Measurements from ENCODE around the gene CHORDC1.
"Not testable (repeated sequence)": the region's sequence is repeated elsewhere in the genome, so short reads cannot be mapped to it uniquely, and the experiment has no call there.

Gene CHORDC1

DNA sequence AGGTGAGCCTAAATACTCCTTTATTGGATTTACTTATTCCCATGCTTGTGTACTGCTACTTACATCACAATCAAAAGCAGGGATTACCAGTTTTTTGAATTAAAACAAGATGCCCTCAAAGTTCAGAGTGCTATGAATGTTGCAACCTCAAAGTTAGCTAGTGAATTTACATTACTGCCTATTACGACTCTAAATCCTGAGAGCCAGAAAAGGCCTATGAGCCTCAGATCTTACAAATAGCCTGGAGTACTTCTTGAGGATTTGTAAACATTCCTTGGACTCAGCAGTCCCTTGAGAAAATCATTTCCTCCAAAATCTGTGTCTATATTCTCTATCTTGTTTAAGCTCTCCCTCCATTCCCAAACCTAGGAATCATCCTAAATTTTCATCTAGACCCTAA lies 25.5 kb downstream of the CHORDC1 start:
- H3K4me3 Mint-ChIP-seq: no peak overlapping the region
- DNase-seq: no peak
- H3K36me3 Mint-ChIP-seq (ENCODE audit: low read depth): peaks cover 38% of the 10 kb centered on the region
- no peaks in the 10 kb centered on the region for H3K27me3 Mint-ChIP-seq
- H3K27ac Mint-ChIP-seq: peak overlapping the region; percentile 14
- H3K4me1 Mint-ChIP-seq: peaks cover 3% of the 10 kb centered on the region
- H3K9me3 Mint-ChIP-seq: no peaks in the 10 kb centered on the region
- ATAC-seq: no peak

DNA sequence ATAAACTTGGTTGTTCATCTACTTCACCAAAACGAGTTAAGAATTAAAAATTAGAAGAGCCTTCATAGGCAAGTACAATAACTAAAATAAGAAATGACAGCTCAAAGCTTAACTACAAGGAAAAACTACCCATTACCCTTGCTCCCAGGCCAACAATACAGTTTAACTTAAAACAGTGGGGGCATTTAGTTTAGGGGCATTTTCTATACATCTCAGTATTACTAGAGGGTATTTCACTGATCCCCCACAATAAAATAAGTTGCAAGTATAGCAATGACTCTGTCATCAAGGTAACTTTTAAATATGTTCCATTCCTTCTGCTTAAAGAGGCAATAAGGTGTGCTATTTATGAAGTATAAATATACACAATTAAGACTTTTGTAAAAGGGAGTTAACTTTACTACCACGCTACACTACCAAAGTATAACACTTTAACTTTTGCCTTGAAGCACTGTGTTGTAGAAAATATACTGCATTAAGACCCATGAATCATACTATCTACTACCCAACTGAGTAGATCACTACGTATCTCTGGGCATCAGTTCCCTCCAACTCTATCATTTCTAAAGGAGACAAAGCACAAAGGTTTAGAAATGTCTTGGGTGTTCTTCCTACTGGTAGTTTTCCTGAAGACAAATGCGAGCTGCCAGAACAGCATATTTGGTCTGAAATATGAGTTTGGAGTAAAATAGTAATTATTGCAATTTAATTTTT lies 29.8 kb downstream of the CHORDC1 start:
- ATAC-seq: no peak

DNA sequence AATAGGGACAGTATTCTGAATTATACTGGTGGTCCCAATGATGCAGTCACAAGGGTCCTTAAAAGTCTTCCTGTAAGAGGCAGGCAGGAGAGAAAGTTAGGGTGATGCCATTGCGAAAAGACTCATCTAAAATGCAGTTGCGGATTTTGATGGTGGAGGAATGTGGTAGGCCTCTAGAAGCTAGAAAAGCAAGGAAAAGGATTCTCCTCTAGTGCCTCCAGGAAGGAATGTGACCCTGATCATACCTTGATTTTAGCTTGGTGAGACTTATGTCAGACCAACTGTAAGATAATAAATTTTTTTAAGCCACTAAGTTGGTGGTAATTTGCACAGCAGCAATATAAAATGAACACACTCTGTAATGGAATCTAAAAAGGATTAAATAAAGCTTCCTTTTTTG lies 33.8 kb downstream of the CHORDC1 start:
- DNase-seq (no peak), ATAC-seq (no peak)
- Mint-ChIP-seq H3K9me3 (no peaks in the 10 kb centered on the region), H3K36me3 (ENCODE audit: low read depth) (peaks cover 18% of the 10 kb centered on the region), H3K27me3 (no peaks in the 10 kb centered on the region), H3K27ac (no peak overlapping the region), H3K4me1 (no peaks in the 10 kb centered on the region), H3K4me3 (no peak overlapping the region)

More for the DNA sequence above, 29.8 kb downstream of the CHORDC1 start:
- H3K4me3 Mint-ChIP-seq: no peak overlapping the region
- peaks cover 28% of the 10 kb centered on the region for H3K36me3 Mint-ChIP-seq (ENCODE audit: low read depth)
- no peak overlapping the region for H3K27ac Mint-ChIP-seq
- H3K4me1 Mint-ChIP-seq: peaks cover 3% of the 10 kb centered on the region
- DNase-seq: no peak
- no peaks in the 10 kb centered on the region for H3K27me3 Mint-ChIP-seq
- no peaks in the 10 kb centered on the region for H3K9me3 Mint-ChIP-seq

DNA sequence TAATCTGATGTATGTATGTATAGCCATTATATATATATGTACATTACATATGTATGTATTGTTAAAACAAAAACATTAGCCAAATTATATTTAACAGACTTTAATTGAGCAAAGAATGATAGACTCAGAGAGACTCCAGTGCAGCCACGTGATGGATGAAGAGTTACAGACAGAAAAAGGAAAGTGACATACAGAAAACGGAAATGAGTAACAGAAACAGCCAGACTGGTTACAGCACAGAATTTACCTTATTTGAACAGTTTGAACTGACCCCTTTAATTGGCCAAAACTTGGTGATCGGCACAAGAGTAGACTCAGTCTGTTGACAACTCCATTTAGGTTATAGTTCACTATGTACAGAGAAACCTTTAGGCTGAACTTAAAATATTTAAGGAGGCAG lies 35.0 kb downstream of the CHORDC1 start:
- ATAC-seq: no peak
- no peak for DNase-seq
- no peak overlapping the region for H3K27ac Mint-ChIP-seq
- no peaks in the 10 kb centered on the region for H3K4me1 Mint-ChIP-seq
- no peak overlapping the region for H3K4me3 Mint-ChIP-seq
- H3K36me3 Mint-ChIP-seq (ENCODE audit: low read depth): peaks cover 18% of the 10 kb centered on the region
- H3K27me3 Mint-ChIP-seq: no peaks in the 10 kb centered on the region
- no peaks in the 10 kb centered on the region for H3K9me3 Mint-ChIP-seq

DNA sequence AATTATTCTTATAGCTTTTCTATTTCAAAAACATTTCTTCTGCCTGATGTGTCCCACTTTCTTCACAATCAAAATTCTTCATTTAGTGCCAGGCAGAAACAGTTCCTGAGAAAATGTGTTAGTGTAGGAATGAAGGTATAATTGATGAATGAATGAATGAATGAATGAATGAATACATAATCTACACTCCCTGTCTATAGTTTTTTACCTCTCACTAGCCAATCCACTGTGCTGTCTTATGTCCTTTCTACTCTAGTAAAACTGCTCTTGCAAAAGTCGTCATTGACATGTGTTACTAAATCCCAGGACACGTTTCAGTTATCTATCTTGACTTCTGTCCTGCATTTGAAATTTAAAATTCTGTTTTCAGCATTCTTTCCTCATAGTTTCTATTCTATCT lies 42.9 kb downstream of the CHORDC1 start:
- H3K27ac Mint-ChIP-seq: no peak overlapping the region
- no peaks in the 10 kb centered on the region for H3K9me3 Mint-ChIP-seq
- H3K27me3 Mint-ChIP-seq: no peaks in the 10 kb centered on the region
- DNase-seq (no peak), ATAC-seq (no peak)
- no peaks in the 10 kb centered on the region for H3K36me3 Mint-ChIP-seq (ENCODE audit: low read depth)
- no peaks in the 10 kb centered on the region for H3K4me1 Mint-ChIP-seq
- no peak overlapping the region for H3K4me3 Mint-ChIP-seq

DNA sequence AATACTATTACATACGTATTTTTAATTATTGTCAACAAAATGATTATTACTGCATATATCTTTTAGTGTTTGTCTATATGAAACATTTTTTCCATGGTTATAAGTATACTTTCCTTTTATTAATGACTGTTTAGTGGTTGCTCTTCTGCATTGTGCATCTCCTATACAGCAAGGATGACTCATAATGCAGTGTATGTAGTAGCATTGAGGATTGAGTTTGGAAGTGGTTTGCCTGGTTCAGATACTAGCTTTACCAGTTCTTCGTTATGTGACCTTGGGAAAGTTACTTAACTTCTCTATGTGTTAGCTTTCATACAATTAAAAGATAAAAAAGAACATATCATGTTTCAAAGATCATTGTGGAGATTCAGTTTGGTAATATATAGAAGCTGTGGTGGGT lies 44.1 kb downstream of the CHORDC1 start:
- Mint-ChIP-seq H3K36me3 (ENCODE audit: low read depth) (no peaks in the 10 kb centered on the region), H3K4me3 (no peak overlapping the region), H3K27me3 (no peaks in the 10 kb centered on the region), H3K9me3 (no peaks in the 10 kb centered on the region), H3K27ac (no peak overlapping the region), H3K4me1 (no peaks in the 10 kb centered on the region)
- ATAC-seq (no peak), DNase-seq (no peak)

DNA sequence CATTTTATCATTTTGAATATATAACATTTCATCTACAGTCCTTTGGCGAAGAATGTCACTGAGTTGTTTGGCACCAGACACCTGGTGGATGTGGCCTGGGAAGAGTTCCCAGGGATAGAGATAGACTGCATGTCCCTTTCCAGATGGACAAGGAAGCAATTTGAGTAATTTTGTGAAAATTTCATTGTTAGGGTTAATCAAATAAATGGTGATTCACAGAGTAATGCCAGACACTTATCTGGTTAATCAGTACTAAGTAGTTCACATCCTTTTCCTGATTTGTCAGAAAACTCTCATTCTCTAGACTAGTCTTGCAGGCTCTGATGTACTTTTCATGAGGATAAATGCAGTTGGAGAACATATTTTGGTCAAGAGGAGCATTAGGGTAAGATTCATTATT lies 46.8 kb downstream of the CHORDC1 start:
- Mint-ChIP-seq H3K9me3 (no peaks in the 10 kb centered on the region), H3K27me3 (peaks cover 2% of the 10 kb centered on the region), H3K4me3 (no peak overlapping the region), H3K4me1 (no peaks in the 10 kb centered on the region), H3K27ac (no peak overlapping the region), H3K36me3 (ENCODE audit: low read depth) (no peaks in the 10 kb centered on the region)
- DNase-seq (no peak), ATAC-seq (no peak)

DNA sequence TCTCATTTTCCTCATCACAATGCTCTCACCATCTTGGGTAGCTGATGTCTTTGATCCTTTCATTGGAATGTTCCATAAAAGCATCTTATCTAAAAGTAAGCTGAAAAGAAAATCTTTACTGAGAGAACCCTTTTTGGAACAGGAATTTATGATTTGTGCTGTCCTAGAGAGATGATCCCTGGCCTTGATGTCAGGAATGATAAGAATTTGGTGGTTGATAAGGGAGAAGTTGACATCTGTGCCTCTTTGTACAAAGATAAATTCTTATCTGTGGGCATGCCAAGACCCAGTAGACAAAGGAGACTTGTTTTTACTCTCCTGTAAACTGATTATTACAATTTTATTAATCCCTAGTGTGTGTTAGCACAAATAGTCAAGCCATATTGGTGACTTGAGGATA lies 51.5 kb downstream of the CHORDC1 start:
- H3K27me3 Mint-ChIP-seq: peaks cover 5% of the 10 kb centered on the region
- no peaks in the 10 kb centered on the region for H3K9me3 Mint-ChIP-seq
- no peaks in the 10 kb centered on the region for H3K4me1 Mint-ChIP-seq
- DNase-seq: no peak
- H3K27ac Mint-ChIP-seq: no peak overlapping the region
- H3K4me3 Mint-ChIP-seq: no peak overlapping the region
- ATAC-seq: no peak
- no peaks in the 10 kb centered on the region for H3K36me3 Mint-ChIP-seq (ENCODE audit: low read depth)

DNA sequence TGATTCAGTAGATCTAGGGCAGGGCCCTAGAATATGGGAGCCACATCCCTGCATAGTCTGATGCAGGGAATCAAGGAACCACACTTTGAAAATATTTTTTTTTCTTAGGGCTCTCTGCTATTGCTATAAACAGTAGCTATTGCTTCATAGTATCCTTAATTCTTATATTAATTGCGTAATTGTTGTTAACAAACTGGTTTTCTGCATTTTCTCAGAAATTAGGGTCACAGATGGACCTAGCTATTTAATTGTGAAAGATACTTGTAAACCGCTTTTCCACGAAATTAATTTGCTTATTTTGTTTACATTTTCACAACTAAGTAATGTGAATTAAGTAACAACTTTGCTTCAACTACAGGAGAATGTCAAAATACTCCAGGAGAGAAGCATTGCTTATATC lies 54.3 kb downstream of the CHORDC1 start:
- Mint-ChIP-seq H3K4me3 (no peak overlapping the region), H3K4me1 (no peaks in the 10 kb centered on the region), H3K27ac (no peak overlapping the region), H3K9me3 (no peaks in the 10 kb centered on the region), H3K36me3 (ENCODE audit: low read depth) (no peaks in the 10 kb centered on the region), H3K27me3 (peaks cover 6% of the 10 kb centered on the region)
- ATAC-seq (no peak), DNase-seq (no peak)

DNA sequence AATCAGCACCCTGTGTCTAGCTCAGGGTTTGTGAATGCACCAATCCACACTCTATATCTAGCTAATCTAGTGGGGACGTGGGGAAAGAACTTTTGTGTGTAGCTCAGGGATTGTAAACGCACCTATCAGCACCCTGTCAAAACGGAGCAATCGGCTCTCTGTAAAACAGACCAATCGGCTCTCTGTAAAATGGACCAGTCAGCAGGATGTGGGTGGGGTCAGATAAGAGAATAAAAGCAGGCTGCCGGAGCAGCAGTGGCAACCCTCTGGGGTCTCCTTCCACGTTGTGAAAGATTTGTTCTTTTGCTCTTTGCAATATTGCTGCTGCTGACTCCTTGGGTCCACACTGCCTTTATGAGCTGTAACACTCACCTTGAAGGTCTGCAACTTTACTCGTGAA lies 55.1 kb downstream of the CHORDC1 start:
- not testable (repeated sequence) for H3K9me3 Mint-ChIP-seq; DNase-seq; H3K4me1 Mint-ChIP-seq; H3K36me3 Mint-ChIP-seq (ENCODE audit: low read depth); H3K27ac Mint-ChIP-seq; H3K27me3 Mint-ChIP-seq; ATAC-seq; H3K4me3 Mint-ChIP-seq

DNA sequence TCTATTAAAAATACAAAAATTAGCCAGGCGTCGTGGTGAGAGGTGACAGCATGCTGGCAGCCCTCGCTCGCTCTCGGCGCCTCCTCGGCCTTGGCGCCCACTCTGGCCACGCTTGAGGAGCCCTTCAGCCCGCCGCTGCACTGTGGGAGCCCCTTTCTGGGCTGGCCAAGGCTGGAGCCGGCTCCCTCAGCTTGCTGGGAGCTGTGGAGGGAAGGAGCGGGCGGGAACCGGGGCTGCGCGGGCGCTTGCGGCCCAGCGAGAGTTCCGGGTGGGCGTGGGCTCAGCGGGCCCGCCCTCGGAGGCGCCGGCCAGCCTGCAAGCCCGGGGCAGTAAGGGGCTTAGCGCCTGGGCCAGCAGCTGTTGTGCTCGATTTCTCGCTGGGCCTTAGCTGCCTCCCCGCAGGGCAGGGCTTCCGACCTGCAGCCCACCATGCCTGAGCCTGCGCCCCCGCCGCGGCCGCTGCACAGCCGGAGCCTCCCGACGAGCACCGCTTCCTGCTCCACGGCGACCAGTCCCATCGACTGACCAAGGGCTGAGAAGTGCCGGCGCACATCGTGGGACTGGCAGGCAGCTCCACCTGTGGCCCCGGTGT lies 55.8 kb downstream of the CHORDC1 start:
- ATAC-seq; H3K9me3 Mint-ChIP-seq; H3K4me3 Mint-ChIP-seq; H3K27me3 Mint-ChIP-seq; H3K27ac Mint-ChIP-seq; H3K36me3 Mint-ChIP-seq (ENCODE audit: low read depth); DNase-seq; H3K4me1 Mint-ChIP-seq: not testable (repeated sequence)

All from activated naive CD8-positive, alpha-beta T cell treated with anti-CD3 and anti-CD28 coated beads, Interleukin-2, amount 50 U/mL, for 24 hours (primary cell).